Mucosa of gallbladder (tissue), 1 donor: ENCODE measurements around the gene SYNPO2L. TPM values are rescaled to one million over a fixed set of nuclear protein-coding genes. Genes with fewer than 3 reads are reported as not detected.
"Not testable (repeated sequence)": the region's sequence is repeated elsewhere in the genome, so short reads cannot be mapped to it uniquely, and the experiment has no call there.

Experiments
- DNase-seq: peaks from one replicate; pipeline ENCODE4 v3.0.0-alpha.2; 2020; ENCODE audit warnings: low spot score
- total RNA-seq: library from RNA; stranded (reverse); gene quantifications from one replicate; pipeline ENCODE4 v1.2.1, GENCODE V29; 2021
- donor health status: DM: no; HTN: no; CAD: no.

SYNPO2L gene
- total RNA-seq, 1 donor from 2014 or later, result 0.49 TPM

DNA sequence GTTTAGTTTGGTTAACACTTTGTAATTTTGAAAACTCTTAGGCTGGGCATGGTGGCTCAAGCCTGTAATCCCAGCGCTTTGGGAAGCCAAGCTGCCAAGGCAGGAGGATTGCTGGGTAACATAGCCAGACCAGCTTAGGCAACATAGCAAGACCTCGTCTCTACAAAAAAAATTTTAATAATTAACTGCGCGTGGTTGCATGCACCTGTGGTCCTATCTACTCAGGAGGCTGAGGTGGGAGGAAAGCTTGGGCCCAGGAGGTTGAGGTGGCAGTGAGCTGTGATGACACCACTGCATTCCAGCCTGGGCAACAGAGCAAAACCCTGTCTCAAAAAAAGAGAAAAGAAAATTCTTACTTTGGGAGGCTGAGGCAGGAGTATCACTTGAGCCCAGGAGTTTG, 32.8 kb downstream of the SYNPO2L start:
- no peak for DNase-seq

DNA sequence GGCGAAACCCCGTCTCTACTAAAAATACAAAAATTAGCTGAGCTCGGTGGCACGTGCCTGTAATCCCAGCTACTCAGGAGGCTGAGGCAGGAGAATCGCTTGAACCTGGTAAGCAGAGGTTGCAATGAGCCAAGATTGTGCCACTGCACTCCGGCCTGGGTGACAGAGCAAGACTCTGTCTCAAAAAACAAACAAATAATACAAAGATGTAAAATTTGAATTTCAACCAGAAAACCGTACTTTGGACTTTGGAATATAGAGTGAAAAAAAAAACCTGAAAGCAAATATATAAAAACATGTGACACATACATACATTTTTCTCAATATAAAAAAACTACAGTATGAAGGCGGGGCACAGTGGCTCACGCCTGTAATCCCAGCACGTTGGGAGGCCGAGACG, 34.9 kb downstream of the SYNPO2L start:
- not testable (repeated sequence) for DNase-seq

DNA sequence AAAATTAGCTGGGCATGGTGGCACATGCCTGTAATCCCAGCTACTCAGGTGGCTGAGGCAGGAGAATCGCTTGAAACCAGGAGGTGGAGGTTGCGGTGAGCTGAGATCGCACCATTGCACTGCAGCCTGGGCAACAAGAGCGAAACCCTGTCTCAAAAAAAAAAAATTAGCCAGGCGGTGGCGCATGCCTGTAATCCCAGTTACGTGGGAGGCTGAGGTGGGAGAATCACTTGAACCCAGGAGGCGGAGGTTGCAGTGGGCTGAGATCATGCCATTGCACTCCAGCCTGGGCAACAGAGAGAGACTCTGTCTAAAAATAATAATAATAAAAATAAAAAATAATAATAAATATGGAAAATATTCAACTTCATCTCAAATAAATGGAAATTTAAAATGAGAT, 38.7 kb downstream of the SYNPO2L start:
- DNase-seq, result not testable (repeated sequence)

GRCh38 chr10:73614720-73615119, 41.1 kb downstream of the SYNPO2L start:
- DNase-seq, result no peak

GRCh38 chr10:73609116-73609515, 46.7 kb downstream of the SYNPO2L start:
- no peak for DNase-seq

GRCh38 chr10:73601486-73601921, 54.3 kb downstream of the SYNPO2L start:
- peak; percentile 86 for DNase-seq

DNA sequence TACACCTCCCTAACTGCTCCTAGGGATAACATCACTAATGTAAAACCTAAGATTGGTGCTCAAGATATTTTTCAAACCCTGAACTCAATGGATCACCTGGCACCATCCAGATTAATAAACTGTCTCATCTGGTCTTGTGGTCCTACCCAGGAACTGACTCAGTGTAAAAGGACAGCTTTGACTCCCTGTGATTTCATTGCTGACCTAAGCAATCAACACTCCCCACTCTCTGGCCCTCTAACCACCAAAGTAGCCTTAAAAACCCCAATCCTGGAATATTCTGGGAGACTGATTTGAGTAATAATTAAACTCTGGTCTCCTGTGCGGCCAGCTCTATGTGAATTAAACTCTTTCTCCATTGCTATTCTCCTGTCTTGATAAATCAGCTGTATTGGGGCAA, 58.5 kb downstream of the SYNPO2L start:
- DNase-seq, result no peak

Other genes starting within 250 kb of the SYNPO2L start
- 119 TPM for gene ANXA7, start 242.0 kb downstream of the SYNPO2L start, total RNA-seq
- gene MSS51, start 222.5 kb downstream of the SYNPO2L start, total RNA-seq, result 2.0 TPM
- 46.4 TPM for gene PPP3CB, start 160.0 kb downstream of the SYNPO2L start, total RNA-seq
- gene USP54, start 64.7 kb downstream of the SYNPO2L start, total RNA-seq, result 65.2 TPM
- 0.52 TPM for gene MYOZ1, start 14.6 kb downstream of the SYNPO2L start, total RNA-seq
- gene AGAP5, start 42.1 kb upstream of the SYNPO2L start, total RNA-seq, result 8.2 TPM
- 90.1 TPM for gene SEC24C, start 88.3 kb upstream of the SYNPO2L start, total RNA-seq
- gene CHCHD1, start 126.0 kb upstream of the SYNPO2L start, total RNA-seq, result 28.0 TPM
- gene ZSWIM8, start 129.6 kb upstream of the SYNPO2L start, total RNA-seq, result 170 TPM
- 41.9 TPM for gene NDST2, start 155.6 kb upstream of the SYNPO2L start, total RNA-seq
- gene CAMK2G, start 218.5 kb upstream of the SYNPO2L start, total RNA-seq, result 43.7 TPM